ENCODE results near the gene RNU5D-1. TPM values are rescaled to one million over a fixed set of nuclear protein-coding genes. Genes with fewer than 3 reads are reported as not detected.

The RNU5D-1 gene
- polyA plus RNA-seq, 6 donors from 2014 or later: not detected

DNA sequence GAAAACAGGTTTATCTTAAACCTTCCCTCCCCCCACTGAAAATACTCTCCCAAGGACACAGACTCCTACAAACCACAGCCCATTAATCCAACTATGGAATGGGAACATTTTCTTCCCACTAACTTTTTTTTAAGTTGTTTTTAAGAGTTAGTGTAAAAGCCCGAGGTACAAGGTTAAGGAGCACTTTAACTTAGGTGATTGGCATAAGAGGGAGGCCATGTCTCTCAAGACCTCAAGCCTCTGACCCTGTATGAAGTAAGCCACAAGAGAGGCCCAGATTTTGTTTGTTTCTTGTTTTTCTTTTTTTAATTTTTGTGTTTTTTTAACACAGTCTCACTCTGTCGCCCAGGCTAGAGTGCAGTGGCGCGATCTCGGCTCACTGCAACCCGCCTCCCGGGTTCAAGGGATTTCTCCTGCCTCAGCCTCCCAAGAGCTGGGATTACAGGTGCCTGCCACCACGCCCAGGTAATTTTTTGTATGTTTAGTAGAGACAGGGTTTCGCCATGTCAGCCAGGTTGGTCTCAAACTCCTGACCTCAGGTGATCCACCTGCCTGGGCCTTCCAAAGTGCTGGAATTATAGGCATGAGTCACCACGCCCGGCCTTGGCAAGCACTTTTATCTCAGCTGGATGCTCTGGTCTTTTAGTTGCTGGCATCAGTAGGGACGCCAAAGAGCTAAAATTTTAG lies 42.1 kb downstream of the RNU5D-1 start:
- no peaks in the 10 kb centered on the region for H3K36me3 Mint-ChIP-seq
- no peak for DNase-seq

DNA sequence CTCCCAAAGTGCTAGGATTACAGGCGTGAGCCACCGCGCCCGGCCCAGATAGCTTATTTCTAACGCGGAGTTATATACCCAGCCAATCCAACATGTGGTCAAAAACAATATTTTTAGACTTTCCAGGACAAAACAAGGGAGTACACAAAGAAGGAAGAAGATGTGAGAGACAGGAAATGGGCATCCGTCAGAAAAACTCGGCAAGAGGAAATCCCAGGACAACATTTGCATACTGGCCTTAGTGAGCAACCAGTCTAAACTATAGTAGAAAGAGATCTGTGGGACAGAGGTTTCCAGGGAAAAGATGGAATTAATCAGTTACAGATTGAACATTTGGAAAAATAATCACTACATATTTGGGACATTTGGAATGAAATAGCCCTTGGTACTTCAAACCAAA lies 45.1 kb downstream of the RNU5D-1 start:
- ATAC-seq (ENCODE audit: low read depth in 2 of 2) (no peak), DNase-seq (no peak)
- H3K36me3 Mint-ChIP-seq: no peaks in the 10 kb centered on the region
- H3K9me3 Mint-ChIP-seq: no peaks in the 10 kb centered on the region
- peak overlapping the region in 1 of 6 donors; percentile 45 for H3K27ac Mint-ChIP-seq
- no peak overlapping the region for H3K4me3 Mint-ChIP-seq
- no peaks in the 10 kb centered on the region for H3K27me3 Mint-ChIP-seq
- peaks cover 7 to 9% (median 7%) of the 10 kb centered on the region in 3 donors for H3K4me1 Mint-ChIP-seq

More for the DNA sequence above, 42.1 kb downstream of the RNU5D-1 start:
- no peak for ATAC-seq (ENCODE audit: low read depth in 2 of 2)
- H3K4me1 Mint-ChIP-seq: peaks cover 10 to 15% (median 10%) of the 10 kb centered on the region in 3 donors
- H3K9me3 Mint-ChIP-seq: no peaks in the 10 kb centered on the region
- H3K27ac Mint-ChIP-seq: no peak overlapping the region
- peaks cover 0 to 5% (median 0%) of the 10 kb centered on the region in 3 donors for H3K27me3 Mint-ChIP-seq
- H3K4me3 Mint-ChIP-seq: no peak overlapping the region

DNA sequence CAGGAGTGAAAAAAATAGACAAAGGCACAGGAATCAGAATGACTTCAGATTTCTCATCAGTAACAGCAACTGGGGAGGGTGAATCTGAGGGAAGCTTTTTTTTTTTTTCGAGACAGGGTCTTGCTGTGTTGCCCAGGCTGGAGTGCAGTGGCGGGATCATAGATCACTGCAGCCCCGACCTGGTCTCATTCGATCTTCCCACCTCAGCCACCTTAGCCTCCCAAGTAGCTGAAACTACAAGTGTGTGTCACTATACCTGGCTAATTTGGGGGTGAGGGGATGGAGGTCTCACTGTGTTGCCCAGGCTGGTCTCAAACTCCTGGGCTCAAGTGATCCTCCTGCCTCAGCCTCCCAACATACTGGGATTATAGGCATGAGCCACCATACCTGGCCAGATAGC lies 45.8 kb downstream of the RNU5D-1 start:
- Mint-ChIP-seq H3K4me1 (peaks cover 4 to 9% (median 7%) of the 10 kb centered on the region in 3 donors), H3K27ac (peak overlapping the region in 1 of 6 donors; percentile 72), H3K4me3 (no peak overlapping the region), H3K27me3 (no peaks in the 10 kb centered on the region), H3K9me3 (no peaks in the 10 kb centered on the region), H3K36me3 (no peaks in the 10 kb centered on the region)
- no peak for ATAC-seq (ENCODE audit: low read depth in 2 of 2)
- DNase-seq: no peak

DNA sequence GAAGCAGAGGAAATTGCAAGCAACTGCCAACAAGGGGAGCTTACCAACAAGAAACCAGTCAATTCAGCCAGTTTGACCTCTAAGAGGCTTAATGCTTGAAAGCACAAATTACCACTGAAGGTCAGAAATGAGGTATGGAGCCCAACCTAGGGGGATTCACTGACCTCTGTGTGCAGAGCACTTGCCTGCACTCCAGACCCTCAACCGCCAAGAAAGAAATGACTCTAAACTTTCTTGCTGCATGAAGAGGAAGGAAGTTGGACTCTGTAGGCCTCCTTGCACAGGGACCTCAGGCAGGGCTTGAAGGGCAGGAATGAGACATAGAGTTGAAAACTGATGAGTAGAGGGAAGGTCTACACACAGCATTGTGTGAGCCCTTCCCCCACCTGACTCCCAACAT lies 46.4 kb downstream of the RNU5D-1 start:
- Mint-ChIP-seq H3K27ac (peak overlapping the region in 2 of 6 donors; percentile 21 to 29), H3K4me3 (no peak overlapping the region), H3K4me1 (peaks cover 3 to 9% (median 7%) of the 10 kb centered on the region in 3 donors), H3K9me3 (no peaks in the 10 kb centered on the region), H3K27me3 (no peaks in the 10 kb centered on the region), H3K36me3 (no peaks in the 10 kb centered on the region)
- DNase-seq: no peak
- no peak for ATAC-seq (ENCODE audit: low read depth in 2 of 2)

DNA sequence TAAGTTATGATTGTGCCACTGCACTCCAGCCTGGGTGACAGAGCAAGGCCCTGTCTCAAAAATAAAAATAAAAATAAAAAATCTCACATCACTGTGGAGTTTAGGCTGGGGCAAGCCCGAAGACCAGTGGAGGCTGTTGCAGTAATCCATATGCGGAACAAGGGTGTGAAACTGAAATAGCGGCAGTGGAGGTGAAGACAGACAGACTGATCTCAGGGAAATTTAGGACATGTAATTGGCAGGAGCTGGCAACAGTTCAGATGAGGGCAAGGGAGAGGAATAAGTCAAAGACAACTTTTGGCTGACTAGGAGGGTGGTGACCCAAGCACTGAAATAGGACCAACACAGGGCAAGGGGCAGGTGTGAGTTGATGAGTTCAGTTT lies 48.1 kb downstream of the RNU5D-1 start:
- ATAC-seq (ENCODE audit: low read depth in 2 of 2) (no peak), DNase-seq (no peak)
- Mint-ChIP-seq H3K27ac (peak overlapping the region in 1 of 6 donors; percentile 64), H3K27me3 (no peaks in the 10 kb centered on the region), H3K4me1 (peaks cover 3 to 9% (median 7%) of the 10 kb centered on the region in 3 donors), H3K4me3 (peak overlapping the region in 1 of 8 donors; percentile 9), H3K9me3 (no peaks in the 10 kb centered on the region), H3K36me3 (no peaks in the 10 kb centered on the region)

DNA sequence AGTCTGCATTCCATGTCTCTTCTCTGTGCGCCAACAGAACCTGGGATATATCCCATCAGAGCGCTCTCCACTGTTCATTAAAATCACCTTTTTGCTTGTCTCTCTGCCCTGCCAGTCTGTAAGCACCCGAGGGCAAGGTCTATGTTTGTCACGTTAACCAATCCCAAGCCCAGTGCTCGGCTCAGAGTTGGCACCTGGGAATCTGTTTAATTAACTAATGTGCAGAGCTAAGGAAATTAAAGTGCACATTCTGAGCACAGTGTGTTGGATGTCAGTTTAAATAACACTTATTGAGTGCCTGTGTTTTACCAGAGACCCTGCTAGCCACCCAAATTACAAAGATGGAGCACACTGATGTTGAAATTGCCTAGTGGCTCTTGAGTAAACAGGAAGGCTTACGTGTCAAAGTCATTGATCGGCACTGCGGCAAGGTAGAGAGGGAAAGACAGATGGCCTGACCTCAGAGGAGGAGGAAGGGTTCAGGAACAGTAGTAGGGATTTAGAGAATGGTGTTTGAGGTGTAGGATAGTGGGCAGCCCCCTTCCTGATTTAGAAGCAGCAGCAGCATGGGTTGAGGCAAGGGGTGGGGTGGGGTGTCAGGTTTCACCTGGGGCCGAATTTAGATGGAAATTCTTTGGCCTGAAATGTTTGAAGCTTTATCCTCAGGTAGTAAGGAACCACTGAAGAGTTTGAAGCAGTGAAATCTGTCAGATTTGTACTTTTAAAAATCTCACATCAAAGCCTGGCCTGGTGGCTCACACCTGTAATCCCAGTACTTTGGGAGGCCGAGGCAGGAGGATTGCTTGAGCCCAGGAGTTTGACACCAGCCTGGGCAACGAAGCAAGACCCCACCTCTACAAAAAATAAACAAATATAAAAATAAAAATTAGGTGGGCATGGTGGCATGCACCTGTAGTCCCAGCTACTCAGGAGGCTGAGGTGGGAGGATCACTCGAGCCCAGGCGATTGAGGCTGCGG lies 48.8 kb downstream of the RNU5D-1 start:
- DNase-seq: no peak
- Mint-ChIP-seq H3K27me3 (no peaks in the 10 kb centered on the region), H3K9me3 (no peaks in the 10 kb centered on the region), H3K36me3 (no peaks in the 10 kb centered on the region), H3K4me3 (no peak overlapping the region), H3K4me1 (peaks cover 3 to 9% (median 7%) of the 10 kb centered on the region in 3 donors), H3K27ac (peak overlapping the region in 1 of 6 donors; percentile 87)
- no peak for ATAC-seq (ENCODE audit: low read depth in 2 of 2)

Other genes starting within 250 kb of the RNU5D-1 start
- 10 to 100 TPM in 1 of 6 donors, 1 to 10 TPM in 5; 1.2 to 10.3 (median 7.4) TPM for gene TMEM53, start 56.7 kb downstream of the RNU5D-1 start, polyA plus RNA-seq (ENCODE audit: low read depth in 6 of 6)
- 10 to 100 TPM; 14.0 to 28.1 (median 18.6) TPM for gene ARMH1, start 56.5 kb downstream of the RNU5D-1 start, polyA plus RNA-seq (ENCODE audit: low read depth in 6 of 6)
- gene KIF2C, start 8.7 kb upstream of the RNU5D-1 start, polyA plus RNA-seq (ENCODE audit: low read depth in 6 of 6): under 1 TPM in 4 of 6 donors, not detected in 2; 0.23 to 0.85 (median 0.33) TPM
- gene RPS8, start 44.4 kb upstream of the RNU5D-1 start, polyA plus RNA-seq (ENCODE audit: low read depth in 6 of 6): 1,000 to 10,000 TPM in 5 of 6 donors, 100 to 1,000 TPM in 1; 896 to 1,302 (median 1,132) TPM
- gene BEST4, start 57.0 kb upstream of the RNU5D-1 start, polyA plus RNA-seq (ENCODE audit: low read depth in 6 of 6): under 1 TPM in 1 of 6 donors, not detected in 5; 0.12 TPM
- gene PLK3, start 69.2 kb upstream of the RNU5D-1 start, polyA plus RNA-seq (ENCODE audit: low read depth in 6 of 6): 1 to 10 TPM; 2.6 to 9.2 (median 5.0) TPM
- not detected for gene DYNLT4, start 76.2 kb upstream of the RNU5D-1 start, polyA plus RNA-seq (ENCODE audit: low read depth in 6 of 6)
- under 1 TPM in 3 of 6 donors, not detected in 3; 0.09 to 0.57 (median 0.31) TPM for gene BTBD19, start 77.4 kb upstream of the RNU5D-1 start, polyA plus RNA-seq (ENCODE audit: low read depth in 6 of 6)
- under 1 TPM in 1 of 6 donors, not detected in 5; 0.27 TPM for gene PTCH2, start 112.1 kb upstream of the RNU5D-1 start, polyA plus RNA-seq (ENCODE audit: low read depth in 6 of 6)

Measured in naive B cell (primary cell).